Ishikawa (cell line): Measurements from ENCODE around the gene YAP1.

ENCODE experiments used
- CREB1 ChIP-seq: IDR thresholded peaks from 2 replicates; pipeline ENCODE4 v1.6.1; 2012; ENCODE audit warnings: low read depth
- EP300 ChIP-seq: IDR thresholded peaks from 2 replicates; pipeline ENCODE4 v1.6.1; 2012; ENCODE audit warnings: borderline replicate concordance
- FOXM1 ChIP-seq: IDR thresholded peaks from 2 replicates; pipeline ENCODE4 v1.6.1; 2012; ENCODE audit warnings: low read depth, borderline replicate concordance
- TCF12 ChIP-seq: IDR thresholded peaks from 2 replicates; pipeline ENCODE4 v1.6.1; 2012; ENCODE audit warnings: low read depth
- YY1 ChIP-seq: IDR thresholded peaks from 2 replicates; pipeline ENCODE4 v1.6.1; 2012; ENCODE audit warnings: low read depth
- TF ChIP-seq, protein P1 (sequence below): IDR thresholded peaks from 2 replicates; pipeline ENCODE4 v1.6.1; 2012
- TF ChIP-seq, protein P2 (sequence below): IDR thresholded peaks from 2 replicates; pipeline ENCODE4 v1.6.1; 2012; ENCODE audit warnings: low read depth, mild to moderate bottlenecking

DNA sequence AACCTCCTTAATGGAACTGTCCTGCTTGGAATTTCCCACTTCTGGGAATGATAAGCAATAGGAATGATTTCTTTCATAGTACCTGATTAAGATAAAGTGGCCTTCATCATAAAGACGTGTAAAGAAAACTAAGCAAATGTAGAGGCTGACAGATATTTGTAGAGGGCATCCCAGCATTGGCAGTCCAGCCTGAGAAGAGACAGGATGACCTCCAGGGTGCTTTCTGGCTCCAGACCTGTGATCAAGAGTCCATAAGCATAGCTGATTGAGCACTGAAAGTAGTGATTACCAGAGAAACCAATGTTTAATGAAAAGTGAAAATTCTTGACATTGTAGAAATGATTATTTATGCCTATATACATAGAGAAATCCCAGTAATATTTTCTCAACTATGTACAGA, 33.6 kb downstream of the YAP1 start:
- TF ChIP-seq FOXM1 (no peak), YY1 (no peak), TCF12 (no peak), CREB1 (no peak), EP300 (no peak)
- TF ChIP-seq, protein P1, sequence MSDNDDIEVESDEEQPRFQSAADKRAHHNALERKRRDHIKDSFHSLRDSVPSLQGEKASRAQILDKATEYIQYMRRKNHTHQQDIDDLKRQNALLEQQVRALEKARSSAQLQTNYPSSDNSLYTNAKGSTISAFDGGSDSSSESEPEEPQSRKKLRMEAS, result no peak
- TF ChIP-seq, protein P2, sequence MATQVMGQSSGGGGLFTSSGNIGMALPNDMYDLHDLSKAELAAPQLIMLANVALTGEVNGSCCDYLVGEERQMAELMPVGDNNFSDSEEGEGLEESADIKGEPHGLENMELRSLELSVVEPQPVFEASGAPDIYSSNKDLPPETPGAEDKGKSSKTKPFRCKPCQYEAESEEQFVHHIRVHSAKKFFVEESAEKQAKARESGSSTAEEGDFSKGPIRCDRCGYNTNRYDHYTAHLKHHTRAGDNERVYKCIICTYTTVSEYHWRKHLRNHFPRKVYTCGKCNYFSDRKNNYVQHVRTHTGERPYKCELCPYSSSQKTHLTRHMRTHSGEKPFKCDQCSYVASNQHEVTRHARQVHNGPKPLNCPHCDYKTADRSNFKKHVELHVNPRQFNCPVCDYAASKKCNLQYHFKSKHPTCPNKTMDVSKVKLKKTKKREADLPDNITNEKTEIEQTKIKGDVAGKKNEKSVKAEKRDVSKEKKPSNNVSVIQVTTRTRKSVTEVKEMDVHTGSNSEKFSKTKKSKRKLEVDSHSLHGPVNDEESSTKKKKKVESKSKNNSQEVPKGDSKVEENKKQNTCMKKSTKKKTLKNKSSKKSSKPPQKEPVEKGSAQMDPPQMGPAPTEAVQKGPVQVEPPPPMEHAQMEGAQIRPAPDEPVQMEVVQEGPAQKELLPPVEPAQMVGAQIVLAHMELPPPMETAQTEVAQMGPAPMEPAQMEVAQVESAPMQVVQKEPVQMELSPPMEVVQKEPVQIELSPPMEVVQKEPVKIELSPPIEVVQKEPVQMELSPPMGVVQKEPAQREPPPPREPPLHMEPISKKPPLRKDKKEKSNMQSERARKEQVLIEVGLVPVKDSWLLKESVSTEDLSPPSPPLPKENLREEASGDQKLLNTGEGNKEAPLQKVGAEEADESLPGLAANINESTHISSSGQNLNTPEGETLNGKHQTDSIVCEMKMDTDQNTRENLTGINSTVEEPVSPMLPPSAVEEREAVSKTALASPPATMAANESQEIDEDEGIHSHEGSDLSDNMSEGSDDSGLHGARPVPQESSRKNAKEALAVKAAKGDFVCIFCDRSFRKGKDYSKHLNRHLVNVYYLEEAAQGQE, result no peak
